T-helper 2 cell treated with Interferon-gamma antibody and Interleukin-4, amounts not matched to agents 5 μg/mL and 100 μg/mL, for 36 hours (primary cell): ENCODE measurements around the gene ZMIZ1.

ENCODE experiments used
- DNase-seq: peaks from one replicate; pipeline ENCODE4 v3.0.0; 2021; ENCODE audit warnings: low spot score
- H3K27ac Mint-ChIP-seq: one replicate; pipeline ENCODE4 v1.8.0; 2021; ENCODE audit warnings: mild to moderate bottlenecking, mixed read lengths
- H3K27me3 Mint-ChIP-seq: one replicate; pipeline ENCODE4 v1.8.0; 2021; ENCODE audit warnings: low read depth, mixed read lengths
- H3K36me3 Mint-ChIP-seq: one replicate; pipeline ENCODE4 v1.8.0; 2021; ENCODE audit warnings: low read depth, mixed read lengths
- H3K4me1 Mint-ChIP-seq: one replicate; pipeline ENCODE4 v1.8.0; 2021; ENCODE audit warnings: low read depth, mixed read lengths
- H3K4me3 Mint-ChIP-seq: one replicate; pipeline ENCODE4 v1.8.0; 2022; ENCODE audit warnings: mild to moderate bottlenecking, moderate library complexity, mixed read lengths
- H3K9me3 Mint-ChIP-seq: one replicate; pipeline ENCODE4 v1.8.0; 2021; ENCODE audit warnings: mixed read lengths

The ZMIZ1 gene

GRCh38 chr10:79203833-79204232 is 135.1 kb downstream of the ZMIZ1 start:
- no peaks in the 10 kb centered on the region for H3K4me1 Mint-ChIP-seq
- H3K27me3 Mint-ChIP-seq = no peaks in the 10 kb centered on the region
- no peaks in the 10 kb centered on the region for H3K9me3 Mint-ChIP-seq
- DNase-seq = no peak
- H3K4me3 Mint-ChIP-seq = no peak overlapping the region
- peaks cover under 1% of the 10 kb centered on the region for H3K36me3 Mint-ChIP-seq
- no peak overlapping the region for H3K27ac Mint-ChIP-seq

GRCh38 chr10:79206300-79207095 is 137.7 kb downstream of the ZMIZ1 start:
- no peak for DNase-seq
- Mint-ChIP-seq H3K4me1 (no peaks in the 10 kb centered on the region), H3K4me3 (no peak overlapping the region), H3K9me3 (no peaks in the 10 kb centered on the region), H3K27me3 (no peaks in the 10 kb centered on the region), H3K36me3 (peaks cover 2% of the 10 kb centered on the region), H3K27ac (no peak overlapping the region)

- DNase-seq = no peak
- Mint-ChIP-seq H3K9me3 (no peaks in the 10 kb centered on the region), H3K36me3 (peaks cover 2% of the 10 kb centered on the region), H3K27me3 (no peaks in the 10 kb centered on the region), H3K4me3 (no peak overlapping the region), H3K27ac (no peak overlapping the region), H3K4me1 (no peaks in the 10 kb centered on the region)
Measured at GRCh38 chr10:79207096-79207357, 138.3 kb downstream of the ZMIZ1 start.

GRCh38 chr10:79207726-79208125 is 139.0 kb downstream of the ZMIZ1 start:
- DNase-seq = no peak
- Mint-ChIP-seq H3K4me1 (no peaks in the 10 kb centered on the region), H3K4me3 (no peak overlapping the region), H3K36me3 (peaks cover 2% of the 10 kb centered on the region), H3K9me3 (no peaks in the 10 kb centered on the region), H3K27ac (no peak overlapping the region), H3K27me3 (no peaks in the 10 kb centered on the region)

GRCh38 chr10:79208251-79208983 is 139.7 kb downstream of the ZMIZ1 start:
- H3K4me1 Mint-ChIP-seq = no peaks in the 10 kb centered on the region

GRCh38 chr10:79209340-79209739 is 140.6 kb downstream of the ZMIZ1 start:
- no peaks in the 10 kb centered on the region for H3K9me3 Mint-ChIP-seq
- H3K4me3 Mint-ChIP-seq = no peak overlapping the region
- DNase-seq = no peak
- peaks cover 2% of the 10 kb centered on the region for H3K36me3 Mint-ChIP-seq
- no peaks in the 10 kb centered on the region for H3K4me1 Mint-ChIP-seq
- H3K27me3 Mint-ChIP-seq = no peaks in the 10 kb centered on the region
- H3K27ac Mint-ChIP-seq = no peak overlapping the region

More at GRCh38 chr10:79208251-79208983, 139.7 kb downstream of the ZMIZ1 start:
- Mint-ChIP-seq H3K27ac (no peak overlapping the region), H3K36me3 (peaks cover 2% of the 10 kb centered on the region), H3K27me3 (no peaks in the 10 kb centered on the region), H3K9me3 (no peaks in the 10 kb centered on the region), H3K4me3 (no peak overlapping the region)
- no peak for DNase-seq

- no peak for DNase-seq
- H3K9me3 Mint-ChIP-seq = no peaks in the 10 kb centered on the region
Measured at GRCh38 chr10:79209831-79210230, 141.1 kb downstream of the ZMIZ1 start.

GRCh38 chr10:79210672-79211071 is 141.9 kb downstream of the ZMIZ1 start:
- H3K36me3 Mint-ChIP-seq = peaks cover 2% of the 10 kb centered on the region
- no peak overlapping the region for H3K4me3 Mint-ChIP-seq
- no peaks in the 10 kb centered on the region for H3K4me1 Mint-ChIP-seq
- H3K27me3 Mint-ChIP-seq = no peaks in the 10 kb centered on the region
- H3K27ac Mint-ChIP-seq = no peak overlapping the region
- no peaks in the 10 kb centered on the region for H3K9me3 Mint-ChIP-seq
- DNase-seq = no peak

More at GRCh38 chr10:79209831-79210230, 141.1 kb downstream of the ZMIZ1 start:
- no peak overlapping the region for H3K27ac Mint-ChIP-seq
- H3K36me3 Mint-ChIP-seq = peaks cover 2% of the 10 kb centered on the region
- no peak overlapping the region for H3K4me3 Mint-ChIP-seq
- no peaks in the 10 kb centered on the region for H3K4me1 Mint-ChIP-seq
- no peaks in the 10 kb centered on the region for H3K27me3 Mint-ChIP-seq

GRCh38 chr10:79211616-79212015 is 142.8 kb downstream of the ZMIZ1 start:
- Mint-ChIP-seq H3K4me3 (no peak overlapping the region), H3K36me3 (peaks cover 5% of the 10 kb centered on the region), H3K27ac (no peak overlapping the region), H3K27me3 (no peaks in the 10 kb centered on the region), H3K9me3 (no peaks in the 10 kb centered on the region), H3K4me1 (no peaks in the 10 kb centered on the region)
- DNase-seq = no peak

GRCh38 chr10:79215531-79215930 is 146.8 kb downstream of the ZMIZ1 start:
- DNase-seq = no peak
- Mint-ChIP-seq H3K36me3 (peaks cover 3% of the 10 kb centered on the region), H3K4me1 (no peaks in the 10 kb centered on the region), H3K27me3 (no peaks in the 10 kb centered on the region), H3K4me3 (no peak overlapping the region), H3K9me3 (no peaks in the 10 kb centered on the region), H3K27ac (no peak overlapping the region)

GRCh38 chr10:79219322-79219957 is 150.7 kb downstream of the ZMIZ1 start:
- no peak overlapping the region for H3K4me3 Mint-ChIP-seq
- H3K27ac Mint-ChIP-seq = no peak overlapping the region
- no peaks in the 10 kb centered on the region for H3K9me3 Mint-ChIP-seq

GRCh38 chr10:79220307-79220706 is 151.5 kb downstream of the ZMIZ1 start:
- H3K36me3 Mint-ChIP-seq = peaks cover 3% of the 10 kb centered on the region
- H3K4me1 Mint-ChIP-seq = no peaks in the 10 kb centered on the region
- no peaks in the 10 kb centered on the region for H3K27me3 Mint-ChIP-seq
- no peak for DNase-seq
- H3K9me3 Mint-ChIP-seq = no peaks in the 10 kb centered on the region
- H3K4me3 Mint-ChIP-seq = no peak overlapping the region
- H3K27ac Mint-ChIP-seq = no peak overlapping the region

More at GRCh38 chr10:79219322-79219957, 150.7 kb downstream of the ZMIZ1 start:
- Mint-ChIP-seq H3K36me3 (peaks cover 3% of the 10 kb centered on the region), H3K4me1 (no peaks in the 10 kb centered on the region), H3K27me3 (no peaks in the 10 kb centered on the region)
- DNase-seq = no peak

- Mint-ChIP-seq H3K4me3 (no peak overlapping the region), H3K9me3 (no peaks in the 10 kb centered on the region), H3K27me3 (no peaks in the 10 kb centered on the region), H3K4me1 (no peaks in the 10 kb centered on the region), H3K27ac (no peak overlapping the region), H3K36me3 (peaks cover under 1% of the 10 kb centered on the region)
- no peak for DNase-seq
Measured at GRCh38 chr10:79221110-79222051, 152.6 kb downstream of the ZMIZ1 start.
